SK-N-SH (cell line): ENCODE results near the gene CCP110. TPM values are rescaled to one million over a fixed set of nuclear protein-coding genes. Genes with fewer than 3 reads are reported as not detected.

ENCODE experiments used
- CTCF ChIA-PET: fragments of 300-600, 350-600 bp; formaldehyde crosslinking; extraction: SDS; loops from one replicate; lab custom pipeline; 2021; lab: Yijun Ruan, JAX
- POLR2A ChIA-PET: fragments of 350-600 bp; sonication (Branson Sonifier 250); formaldehyde crosslinking; extraction: SDS; loops from one replicate; lab custom pipeline; 2020; ENCODE audit warnings: antibody characterized with exemption, inconsistent platforms; lab: Yijun Ruan, JAX
- DNase-seq: peaks from one replicate; pipeline ENCODE4 v3.0.0; 2012
- H2AFZ ChIP-seq: fragments of 200-600 bp; sonication (generic); 2 replicates; pipeline ENCODE4 v1.8.1; 2016; ENCODE audit warnings: antibody characterized with exemption, mild to moderate bottlenecking, low read depth
- H3F3A ChIP-seq: fragments of 200-600 bp; sonication (generic); replicated peaks from 2 replicates; pipeline ENCODE3; 2016; ENCODE audit warnings: antibody characterized with exemption, mild to moderate bottlenecking; ENCODE audit not compliant: insufficient read depth
- H3K27ac ChIP-seq, 2 experiments: fragments of 200-500 bp in 1 of 2; fragments of 200-600 bp in 1 of 2; sonication (Bioruptor generic) in 1 of 2; sonication (generic), shearing (Covaris generic) in 1 of 2; 2 replicates each; pipeline versions ENCODE4 v1.5.1 to v1.6.1; 2014 to 2016; ENCODE audit warnings: low read depth in 2 of 2, inconsistent platforms in 1 of 2, low read length in 1 of 2, mild to moderate bottlenecking in 1 of 2, mixed read lengths in 1 of 2
- H3K27me3 ChIP-seq: fragments of 200-600 bp; sonication (generic), shearing (Covaris generic); 2 replicates; pipeline ENCODE4 v1.6.1; 2016; ENCODE audit warnings: mixed run types; ENCODE audit not compliant: insufficient read depth
- H3K36me3 ChIP-seq, 2 experiments: fragments of 200-500 bp in 1 of 2; fragments of 200-600 bp in 1 of 2; sonication (Bioruptor generic) in 1 of 2; sonication (generic) in 1 of 2; replicated peaks in 1 of 2; 2 replicates each; pipeline versions ENCODE3 to v1.5.1; 2014 to 2016; ENCODE audit warnings: low read length in 1 of 2, mild to moderate bottlenecking in 1 of 2; ENCODE audit not compliant: insufficient read depth in 2 of 2, control insufficient read depth in 1 of 2
- H3K4me1 ChIP-seq, 2 experiments: fragments of 200-500 bp in 1 of 2; fragments of 200-600 bp in 1 of 2; sonication (Bioruptor generic) in 1 of 2; sonication (generic), shearing (Covaris generic) in 1 of 2; 2 replicates each; pipeline versions ENCODE4 v1.5.1 to v1.6.1; 2014 to 2016; ENCODE audit warnings: low read depth in 1 of 2, low read length in 1 of 2, mixed run types in 1 of 2; ENCODE audit not compliant: insufficient read depth in 2 of 2, control insufficient read depth in 1 of 2
- H3K4me2 ChIP-seq: fragments of 200-600 bp; sonication (generic), shearing (Covaris generic); 2 replicates; pipeline ENCODE4 v1.6.1; 2017; ENCODE audit warnings: mixed run types
- H3K4me3 ChIP-seq, 2 experiments: fragments of 200-500 bp in 1 of 2; fragments of 200-600 bp in 1 of 2; sonication (Bioruptor generic) in 1 of 2; sonication (generic), shearing (Covaris generic) in 1 of 2; 2 replicates each; pipeline versions ENCODE4 v1.5.1 to v1.8.1; 2014 to 2016; ENCODE audit warnings: low read depth in 2 of 2, inconsistent platforms in 1 of 2, low read length in 1 of 2, mild to moderate bottlenecking in 1 of 2, mixed read lengths in 1 of 2, moderate library complexity in 1 of 2
- H3K79me2 ChIP-seq: fragments of 200-600 bp; sonication (generic); 2 replicates; pipeline ENCODE4 v1.8.1; 2017; ENCODE audit warnings: mild to moderate bottlenecking; ENCODE audit not compliant: insufficient read depth
- H3K9ac ChIP-seq: fragments of 200-600 bp; sonication (generic); 2 replicates; pipeline ENCODE4 v1.6.1; 2017; ENCODE audit warnings: mixed run types
- H3K9me2 ChIP-seq: fragments of 200-600 bp; sonication (generic); 2 replicates; pipeline ENCODE4 v1.6.1; 2017; ENCODE audit warnings: mixed run types
- H3K9me3 ChIP-seq: fragments of 200-600 bp; sonication (generic); 2 replicates; pipeline ENCODE4 v1.6.1; 2017; ENCODE audit warnings: mixed run types, mild to moderate bottlenecking, moderate library complexity
- H4K20me1 ChIP-seq: fragments of 200-600 bp; sonication (generic); 2 replicates; pipeline ENCODE4 v1.6.1; 2017; ENCODE audit warnings: mild to moderate bottlenecking, mixed run types; ENCODE audit not compliant: insufficient read depth
- CHD2 ChIP-seq: fragments of 150-350 bp; IDR thresholded peaks from 2 replicates; pipeline ENCODE4 v1.6.1; 2018; ENCODE audit warnings: low read length; ENCODE audit not compliant: partially characterized antibody
- EP300 ChIP-seq, 2 experiments: IDR thresholded peaks; 2 replicates each; pipeline versions ENCODE4 v1.4.0 to v1.6.1; 2012; ENCODE audit warnings: borderline replicate concordance in 1 of 2, low read depth in 1 of 2, low read length in 1 of 2
- EZH2phosphoT487 ChIP-seq: fragments of 200-600 bp; sonication (generic); IDR thresholded peaks from 2 replicates; pipeline ENCODE4 v1.6.1; 2017; ENCODE audit warnings: low read depth, mixed run types, mild to moderate bottlenecking, antibody characterized with exemption, moderate library complexity, borderline replicate concordance
- FOSL2 ChIP-seq: IDR thresholded peaks from 2 replicates; pipeline ENCODE4 v1.4.0; 2012; ENCODE audit warnings: low read depth, mild to moderate bottlenecking, moderate library complexity, borderline replicate concordance
- FOXJ3 ChIP-seq: sonication (generic); formaldehyde crosslinking; IDR thresholded peaks from 2 replicates; pipeline ENCODE4 v1.5.1; 2020; ENCODE audit warnings: mild to moderate bottlenecking, missing genetic modification reagents
- GABPA ChIP-seq: IDR thresholded peaks from 2 replicates; pipeline ENCODE4 v1.4.0; 2012; ENCODE audit warnings: low read depth, mild to moderate bottlenecking
- GATA2 ChIP-seq: sonication (generic); formaldehyde crosslinking; IDR thresholded peaks from 2 replicates; pipeline ENCODE4 v1.5.0; 2020; ENCODE audit warnings: mild to moderate bottlenecking, missing genetic modification reagents
- IRF3 ChIP-seq: fragments of 150-350 bp; IDR thresholded peaks from 2 replicates; pipeline ENCODE4 v1.6.1; 2016; ENCODE audit warnings: mild to moderate bottlenecking, low read depth, low read length
- MEF2A ChIP-seq: IDR thresholded peaks from 2 replicates; pipeline ENCODE4 v1.4.0; 2012; ENCODE audit warnings: low read depth, borderline replicate concordance
- PBX3 ChIP-seq: IDR thresholded peaks from 2 replicates; pipeline ENCODE4; 2012
- POLR2AphosphoS5 ChIP-seq: IDR thresholded peaks from 2 replicates; pipeline ENCODE4 v1.6.1; 2012; ENCODE audit warnings: low read depth, low read length
- SIN3A ChIP-seq: IDR thresholded peaks from 2 replicates; pipeline ENCODE4 v1.6.1; 2012; ENCODE audit warnings: low read depth, mild to moderate bottlenecking, low read length, moderate library complexity, borderline replicate concordance
- TAF1 ChIP-seq: IDR thresholded peaks from 2 replicates; pipeline ENCODE4 v1.6.1; 2012; ENCODE audit warnings: low read depth, mild to moderate bottlenecking, low read length, moderate library complexity, borderline replicate concordance
- TEAD4 ChIP-seq: IDR thresholded peaks from 2 replicates; pipeline ENCODE4 v1.4.0; 2012; ENCODE audit warnings: mild to moderate bottlenecking, borderline replicate concordance; ENCODE audit not compliant: insufficient read depth
- YY1 ChIP-seq: IDR thresholded peaks from 2 replicates; pipeline ENCODE4 v1.4.0; 2012; ENCODE audit warnings: low read depth, mild to moderate bottlenecking
- WGBS: methylation state at CpG from one replicate; pipeline ENCODE4 v1.1.6; 2017; ENCODE audit warnings: low lambda C conversion rate; 5-methylcytosine and 5-hydroxymethylcytosine counted together
- polyA plus RNA-seq, 3 experiments: library from polyadenylated mRNA; depleted of rRNA; stranded (reverse); fragments of >200 nt; gene quantifications; 2 replicates each; pipeline ENCODE4 v1.2.3, GENCODE V29; 2012
- TF ChIP-seq, protein P1 (sequence below): IDR thresholded peaks from 2 replicates; pipeline ENCODE4 v1.6.1; 2012; ENCODE audit warnings: mild to moderate bottlenecking, low read depth, low read length, moderate library complexity
- TF ChIP-seq, protein P2 (sequence below): IDR thresholded peaks from 2 replicates; pipeline ENCODE4 v1.4.0; 2012; ENCODE audit warnings: low read depth, borderline replicate concordance
- TF ChIP-seq, protein P3 (sequence below): IDR thresholded peaks from 2 replicates; pipeline ENCODE4 v1.4.0; 2012; ENCODE audit warnings: low read depth

The CCP110 gene
- polyA plus RNA-seq, 1 of the 3 experiments (the other 2 are of a cell fraction): 5.4 TPM

GRCh38 chr16:19484096-19484495 is 39.6 kb upstream of the CCP110 start:
- Histone ChIP-seq H2AFZ (no peak overlapping the region), H3K9me3 (no peaks in the 10 kb centered on the region), H3F3A (no peaks in the 10 kb centered on the region), H3K4me2 (no peak overlapping the region), H3K9me2 (no peaks in the 10 kb centered on the region), H3K27me3 (no peaks in the 10 kb centered on the region), H3K79me2 (no peaks in the 10 kb centered on the region), H3K27ac (no peak overlapping the region), H3K9ac (no peak overlapping the region), H4K20me1 (no peaks in the 10 kb centered on the region), H3K36me3 (no peaks in the 10 kb centered on the region)
- WGBS: 44% methylated on average over 3 of the region's 3 CpGs
- DNase-seq: no peak
- ChIA-PET CTCF (interaction anchor here (1.4 kb wide), 1 partner anchor 19 kb away, joined by 6 read pairs; no protein-coding TSS in a partner anchor), POLR2A (no interaction called here)
- TF ChIP-seq TAF1 (no peak), GABPA (no peak), GATA2 (CRISPR knock-in tag) (no peak), PBX3 (no peak), EP300 (IDR thresholded peaks at IDR 0.05; ENCODE audit: borderline replicate concordance in 1 of 2, low read depth in 1 of 2, low read length in 1 of 2) (no peak), IRF3 (no peak)
- TF ChIP-seq, protein P1, sequence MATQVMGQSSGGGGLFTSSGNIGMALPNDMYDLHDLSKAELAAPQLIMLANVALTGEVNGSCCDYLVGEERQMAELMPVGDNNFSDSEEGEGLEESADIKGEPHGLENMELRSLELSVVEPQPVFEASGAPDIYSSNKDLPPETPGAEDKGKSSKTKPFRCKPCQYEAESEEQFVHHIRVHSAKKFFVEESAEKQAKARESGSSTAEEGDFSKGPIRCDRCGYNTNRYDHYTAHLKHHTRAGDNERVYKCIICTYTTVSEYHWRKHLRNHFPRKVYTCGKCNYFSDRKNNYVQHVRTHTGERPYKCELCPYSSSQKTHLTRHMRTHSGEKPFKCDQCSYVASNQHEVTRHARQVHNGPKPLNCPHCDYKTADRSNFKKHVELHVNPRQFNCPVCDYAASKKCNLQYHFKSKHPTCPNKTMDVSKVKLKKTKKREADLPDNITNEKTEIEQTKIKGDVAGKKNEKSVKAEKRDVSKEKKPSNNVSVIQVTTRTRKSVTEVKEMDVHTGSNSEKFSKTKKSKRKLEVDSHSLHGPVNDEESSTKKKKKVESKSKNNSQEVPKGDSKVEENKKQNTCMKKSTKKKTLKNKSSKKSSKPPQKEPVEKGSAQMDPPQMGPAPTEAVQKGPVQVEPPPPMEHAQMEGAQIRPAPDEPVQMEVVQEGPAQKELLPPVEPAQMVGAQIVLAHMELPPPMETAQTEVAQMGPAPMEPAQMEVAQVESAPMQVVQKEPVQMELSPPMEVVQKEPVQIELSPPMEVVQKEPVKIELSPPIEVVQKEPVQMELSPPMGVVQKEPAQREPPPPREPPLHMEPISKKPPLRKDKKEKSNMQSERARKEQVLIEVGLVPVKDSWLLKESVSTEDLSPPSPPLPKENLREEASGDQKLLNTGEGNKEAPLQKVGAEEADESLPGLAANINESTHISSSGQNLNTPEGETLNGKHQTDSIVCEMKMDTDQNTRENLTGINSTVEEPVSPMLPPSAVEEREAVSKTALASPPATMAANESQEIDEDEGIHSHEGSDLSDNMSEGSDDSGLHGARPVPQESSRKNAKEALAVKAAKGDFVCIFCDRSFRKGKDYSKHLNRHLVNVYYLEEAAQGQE: no peak
- TF ChIP-seq, protein P2, sequence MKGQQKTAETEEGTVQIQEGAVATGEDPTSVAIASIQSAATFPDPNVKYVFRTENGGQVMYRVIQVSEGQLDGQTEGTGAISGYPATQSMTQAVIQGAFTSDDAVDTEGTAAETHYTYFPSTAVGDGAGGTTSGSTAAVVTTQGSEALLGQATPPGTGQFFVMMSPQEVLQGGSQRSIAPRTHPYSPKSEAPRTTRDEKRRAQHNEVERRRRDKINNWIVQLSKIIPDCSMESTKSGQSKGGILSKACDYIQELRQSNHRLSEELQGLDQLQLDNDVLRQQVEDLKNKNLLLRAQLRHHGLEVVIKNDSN: no peak
- TF ChIP-seq, all 33 proteins: peak for 0
- H3K4me1 ChIP-seq: no peaks in the 10 kb centered on the region
- no peak overlapping the region for H3K4me3 ChIP-seq

- H2AFZ ChIP-seq: no peak overlapping the region
- ChIA-PET CTCF (no interaction called here), POLR2A (no interaction called here)
- no peaks in the 10 kb centered on the region for H3F3A ChIP-seq
- H3K4me1 ChIP-seq: no peaks in the 10 kb centered on the region
- WGBS: 80% methylated on average over 5 of the region's 5 CpGs
- H4K20me1 ChIP-seq: no peaks in the 10 kb centered on the region
- no peak overlapping the region for H3K27ac ChIP-seq
- no peak overlapping the region for H3K4me2 ChIP-seq
- no peaks in the 10 kb centered on the region for H3K36me3 ChIP-seq
- no peak overlapping the region for H3K4me3 ChIP-seq
- H3K9me2 ChIP-seq: no peaks in the 10 kb centered on the region
- H3K27me3 ChIP-seq: no peaks in the 10 kb centered on the region
- no peaks in the 10 kb centered on the region for H3K9me3 ChIP-seq
- DNase-seq: no peak
- H3K9ac ChIP-seq: no peak overlapping the region
- TF ChIP-seq MEF2A (no peak), CHD2 (no peak), FOXJ3 (CRISPR knock-in tag) (no peak), EZH2phosphoT487 (no peak), YY1 (no peak), TAF1 (no peak), TEAD4 (no peak), SIN3A (no peak), POLR2AphosphoS5 (no peak), FOSL2 (no peak)
- TF ChIP-seq, protein P3, sequence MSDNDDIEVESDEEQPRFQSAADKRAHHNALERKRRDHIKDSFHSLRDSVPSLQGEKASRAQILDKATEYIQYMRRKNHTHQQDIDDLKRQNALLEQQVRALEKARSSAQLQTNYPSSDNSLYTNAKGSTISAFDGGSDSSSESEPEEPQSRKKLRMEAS: no peak
- H3K79me2 ChIP-seq: no peaks in the 10 kb centered on the region
Observed at GRCh38 chr16:19485611-19486010, 38.1 kb upstream of the CCP110 start.
